Measurements from ENCODE around the gene HTR1B. TPM values are rescaled to one million over a fixed set of nuclear protein-coding genes. Genes with fewer than 3 reads are reported as not detected.

The HTR1B gene
- total and polyA plus RNA-seq, 9 of the 15 experiments (the other 6 are each of a cell fraction or from before 2014, with no cell fraction given) = not detected

- Histone ChIP-seq H3K9me3 (replicated peaks; ENCODE audit: control insufficient read depth, insufficient read depth, low read depth, low read length) (no peaks in the 10 kb centered on the region; the same call in 1 of the 2 replicates), H3K79me2 (ENCODE audit: control insufficient read depth, insufficient read depth, low read length) (no peaks in the 10 kb centered on the region), H3K4me2 (ENCODE audit: insufficient read depth, low read length) (no peak overlapping the region), H4K20me1 (replicated peaks; ENCODE audit: control insufficient read depth, insufficient read depth, low read length) (no peaks in the 10 kb centered on the region), H3K27me3 (ENCODE audit: control insufficient read depth in 2 of 2, insufficient read depth in 2 of 2, low read length in 2 of 2) (no peaks in the 10 kb centered on the region), H3K4me3 (no peak overlapping the region), H3K9me1 (ENCODE audit: control insufficient read depth, insufficient read depth, low read length) (no peaks in the 10 kb centered on the region), H3K36me3 (ENCODE audit: control insufficient read depth, insufficient read depth, low read length) (no peaks in the 10 kb centered on the region), H3K27ac (ENCODE audit: extremely low read depth, low read depth, low read length) (no peak overlapping the region), H3K9ac (ENCODE audit: insufficient read depth in 1 of 2, low read depth in 2 of 2, low read length in 2 of 2) (no peak overlapping the region), H2AFZ (ENCODE audit: low read depth, low read length) (no peak overlapping the region), H3K4me1 (replicated peaks in 1 of 2; ENCODE audit: control insufficient read depth in 2 of 2, insufficient read depth in 2 of 2, low read length in 2 of 2) (no peaks in the 10 kb centered on the region)
- FAIRE-seq = no peak
- ChIA-PET CTCF (ENCODE audit: low intra/inter-chr PET ratio) (no interaction called here), POLR2A (no interaction called here)
- DNase-seq (ENCODE audit: extremely low read depth in 1 of 4, low spot score in 3 of 4) = no peak
- 10% methylated on average over 8 of the region's 8 CpGs for WGBS (ENCODE audit: insufficient coverage, low coverage, missing lambda C conversion rate)
- no TSS peak for BruUV-seq (replicated peaks)
- in situ Hi-C loops (cut with MboI) = loop anchor here (25.0 kb wide), 1 partner anchor 1527 kb away; no protein-coding TSS in a partner anchor
- no peak for ATAC-seq
- intact Hi-C loops (cut with micrococcal nuclease) = no loop called here
- TF ChIP-seq PATZ1 (CRISPR knock-in tag; IDR thresholded peaks at IDR 0.05; ENCODE audit: borderline replicate concordance) = no peak
- no peak for TF ChIP-seq CCNT2 (IDR thresholded peaks at IDR 0.05; ENCODE audit: borderline replicate concordance, extremely low read depth, insufficient read length, low read depth, low read length)
- TF ChIP-seq SLC30A9 (CRISPR knock-in tag; IDR thresholded peaks at IDR 0.05) = no peak
- no peak for TF ChIP-seq ZNF407 (IDR thresholded peaks at IDR 0.05; ENCODE audit: low read depth)
- TF ChIP-seq UBTF (IDR thresholded peaks at IDR 0.05; ENCODE audit: borderline replicate concordance in 1 of 2, low read depth in 2 of 2, low read length in 2 of 2) = no peak
- TF ChIP-seq SMAD4 (CRISPR knock-in tag; conservative IDR thresholded peaks at IDR 0.05) = no peak
- TF ChIP-seq IRF2 (CRISPR knock-in tag; IDR thresholded peaks at IDR 0.05) = no peak
- no peak for TF ChIP-seq POLR2AphosphoS5 (IDR thresholded peaks at IDR 0.05; ENCODE audit: control insufficient read depth, insufficient read depth, low read depth, low read length)
These were observed 1.2 kb upstream of the HTR1B start for GRCh38 chr6:77464495-77464867.
